Fibroblast of the conjunctiva (primary cell): Measurements from ENCODE around the gene TPR.

ENCODE experiments used
- DNase-seq: peaks from one replicate; pipeline ENCODE4 v3.0.0-alpha.2; 2010; ENCODE audit warnings: low read depth

TPR gene

DNA sequence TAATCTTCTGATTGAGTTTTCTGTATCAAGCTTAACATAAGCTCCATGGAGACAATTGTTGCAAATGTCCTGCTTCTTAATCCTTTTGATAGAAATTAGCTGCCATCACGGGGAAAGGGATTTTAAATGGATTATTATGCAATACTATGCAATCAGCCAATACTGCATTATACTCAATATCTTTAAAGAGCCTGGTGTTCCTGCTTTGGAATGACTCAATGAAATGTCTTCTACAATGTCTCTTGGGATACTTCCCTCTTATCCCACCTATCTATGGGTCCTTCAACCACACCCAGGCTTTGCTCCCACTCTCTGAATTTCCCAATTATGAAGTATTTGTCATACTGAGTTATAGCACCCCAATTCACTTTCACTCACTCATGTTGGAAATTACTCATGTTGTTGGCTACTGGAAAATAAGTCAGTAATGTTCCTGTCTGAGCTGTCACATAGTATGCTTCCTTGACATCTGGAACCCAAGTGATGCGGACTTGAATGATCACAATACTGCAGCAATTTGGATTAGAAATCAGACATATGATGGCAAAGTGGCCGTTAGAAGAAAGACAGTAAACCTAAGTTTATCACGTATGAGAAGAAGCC, 85.0 kb downstream of the TPR start:
- no peak for DNase-seq

DNA sequence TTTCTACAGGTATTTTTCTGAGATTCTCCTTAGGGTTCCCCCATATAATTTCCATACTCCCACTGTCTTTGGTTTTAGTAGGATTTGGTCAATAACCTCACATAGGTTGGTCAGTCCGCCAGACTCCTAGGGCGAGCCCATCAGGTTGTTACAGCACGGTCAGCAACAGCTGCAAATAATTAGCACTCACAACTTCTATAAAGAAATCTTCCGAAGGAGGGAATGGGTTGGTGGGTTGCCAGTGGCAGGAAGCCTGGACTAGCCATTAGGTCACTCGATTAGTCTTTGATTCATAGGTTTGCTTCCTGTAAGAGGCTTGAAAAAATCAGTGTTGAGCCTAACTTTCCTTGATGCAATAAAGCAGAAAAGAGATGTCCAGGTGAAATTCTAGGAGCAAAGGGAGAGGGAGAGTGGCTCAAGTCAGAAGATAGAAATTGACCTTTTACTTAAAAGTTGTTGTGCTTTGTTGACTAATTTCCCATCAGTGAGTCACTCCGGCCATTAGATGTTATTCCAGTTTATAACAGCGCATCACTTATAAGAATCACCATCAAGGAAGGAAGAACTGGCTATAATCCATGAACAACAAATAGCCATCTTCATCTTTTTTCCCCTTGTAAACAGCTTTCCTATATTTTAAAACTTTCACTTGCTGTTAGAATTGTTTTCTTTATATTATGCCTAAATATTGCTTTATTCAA, 88.3 kb downstream of the TPR start:
- DNase-seq, result peak; percentile 33

DNA sequence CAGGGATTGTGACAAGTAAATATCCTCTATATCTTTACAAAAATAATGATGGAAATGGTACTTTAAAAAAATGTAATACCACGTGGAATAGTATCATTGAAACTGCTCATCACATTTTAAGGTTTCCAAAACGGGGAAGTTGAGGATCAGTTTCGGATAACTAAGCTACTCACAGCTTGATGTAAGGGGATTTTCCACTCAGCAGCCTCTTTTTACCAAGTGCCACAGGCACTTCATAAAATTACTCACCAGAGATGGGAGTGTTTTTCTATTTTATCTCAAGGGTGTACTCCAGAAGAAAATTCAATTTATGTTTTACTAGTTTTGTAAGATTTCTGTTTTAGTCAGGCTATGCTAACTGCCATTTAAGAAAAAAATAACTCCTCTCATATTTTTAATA, 91.7 kb downstream of the TPR start:
- no peak for DNase-seq

DNA sequence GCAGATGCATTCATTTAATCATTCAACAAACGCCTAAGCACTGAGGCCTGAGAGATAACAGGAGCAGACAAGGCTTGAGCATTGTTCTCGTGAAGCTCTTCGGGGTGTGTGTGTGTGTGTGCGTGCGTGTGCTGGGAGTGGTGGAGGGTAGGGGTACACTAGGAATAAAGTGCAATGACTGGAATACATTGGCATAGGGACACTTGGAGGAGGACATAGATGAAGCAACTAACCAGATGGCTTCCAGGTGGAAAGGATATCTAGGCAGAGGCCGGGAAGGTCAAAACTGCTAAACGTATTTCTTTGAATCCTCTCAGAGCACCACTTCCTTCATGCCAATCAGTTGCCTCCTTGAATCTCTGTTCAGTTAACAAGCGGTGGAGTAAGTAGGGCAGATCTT, 92.6 kb downstream of the TPR start:
- DNase-seq, result no peak

DNA sequence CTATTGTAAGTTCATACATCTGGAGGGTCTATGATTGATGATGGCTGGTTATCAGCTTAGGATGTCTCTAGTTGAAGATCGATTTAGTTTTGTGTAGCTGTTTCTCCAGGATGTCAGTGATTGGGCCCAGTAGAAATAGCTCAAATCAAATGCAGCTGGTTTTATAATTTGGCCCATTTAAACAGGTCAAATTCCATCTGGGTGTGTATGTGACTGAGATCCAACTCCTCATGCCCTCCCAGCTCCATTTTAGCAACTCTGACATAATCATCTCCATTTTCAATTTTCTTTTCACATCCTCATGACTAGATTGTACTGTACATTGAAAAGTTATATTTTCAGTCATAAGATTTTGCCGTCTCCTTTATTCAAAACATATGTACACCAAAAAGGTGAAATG, 99.2 kb downstream of the TPR start:
- no peak for DNase-seq

GRCh38 chr1:186272486-186272885, 102.6 kb downstream of the TPR start:
- DNase-seq, result no peak

GRCh38 chr1:186271032-186271431, 104.0 kb downstream of the TPR start:
- DNase-seq, result no peak
